Measurements from ENCODE around the gene ALCAM. TPM values are rescaled to one million over a fixed set of nuclear protein-coding genes. Genes with fewer than 3 reads are reported as not detected.

ALCAM gene
- total RNA-seq, 4 donors from 2014 or later, result 7.3 to 249 (median 26.8) TPM

DNA sequence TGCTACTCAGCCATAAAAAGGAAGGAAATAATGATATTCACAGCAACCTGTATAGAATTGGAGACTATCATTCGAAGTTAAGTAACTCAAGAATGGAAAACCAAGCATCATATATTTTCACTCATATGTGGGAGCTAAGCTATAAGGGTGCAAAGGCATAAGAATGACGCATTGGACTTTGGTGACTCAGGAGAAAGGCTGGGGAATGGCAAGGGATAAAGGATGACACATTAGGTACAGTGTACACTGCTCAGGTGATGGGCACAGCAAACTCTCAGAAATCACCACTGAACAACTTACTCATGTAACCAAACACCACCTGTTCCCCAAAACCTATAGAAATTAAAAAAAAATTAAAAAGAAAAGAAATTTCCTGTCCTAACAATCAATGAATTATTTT, 42.7 kb downstream of the ALCAM start:
- TF ChIP-seq CTCF (IDR thresholded peaks at IDR 0.05; ENCODE audit: low read depth), result no peak

DNA sequence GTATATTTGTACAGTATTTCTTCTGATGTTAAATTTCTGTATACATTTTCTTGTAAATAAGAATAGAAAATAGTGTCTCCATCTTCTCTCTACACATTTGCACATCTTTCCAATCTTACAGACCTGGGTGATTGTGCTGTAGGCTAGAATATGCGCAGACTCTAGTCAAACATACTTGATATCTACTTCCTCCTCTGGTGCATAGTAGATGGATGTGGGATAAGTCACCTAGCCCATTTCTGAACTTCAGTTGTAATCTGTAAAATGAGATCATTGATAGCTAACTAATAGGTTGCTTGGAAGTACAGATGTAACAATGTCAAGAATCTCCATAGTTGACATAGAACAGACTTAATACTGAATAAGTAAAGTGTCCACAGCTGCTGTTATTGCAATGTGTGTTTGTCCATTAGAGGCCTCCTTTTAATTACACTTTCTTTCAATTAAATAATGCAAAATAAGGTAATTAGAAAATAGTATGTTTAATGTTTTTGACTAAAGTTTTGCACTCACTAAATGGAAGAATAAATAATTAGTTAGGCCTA, 46.7 kb downstream of the ALCAM start:
- no peak for TF ChIP-seq CTCF (IDR thresholded peaks at IDR 0.05; ENCODE audit: low read depth)

DNA sequence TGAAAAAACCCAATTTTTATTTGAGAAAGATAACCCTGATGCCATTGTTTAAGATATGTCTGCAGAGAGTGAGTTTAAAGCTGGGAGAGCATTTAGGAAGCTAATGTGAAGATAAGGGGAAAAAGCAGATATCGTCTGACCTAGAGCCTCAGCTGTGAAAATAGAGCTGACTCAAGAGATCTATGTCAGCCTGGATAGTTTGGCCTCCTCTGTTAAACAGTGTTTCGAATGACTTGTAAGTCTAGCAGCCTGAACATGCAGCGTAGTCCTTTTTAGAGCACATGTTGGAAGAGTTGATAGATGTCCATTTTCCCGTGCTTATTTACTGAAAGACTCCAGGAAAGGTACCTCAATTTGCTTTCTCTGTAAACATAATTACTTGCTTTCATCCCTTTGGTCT, 48.1 kb downstream of the ALCAM start:
- TF ChIP-seq CTCF (IDR thresholded peaks at IDR 0.05; ENCODE audit: low read depth), result no peak

DNA sequence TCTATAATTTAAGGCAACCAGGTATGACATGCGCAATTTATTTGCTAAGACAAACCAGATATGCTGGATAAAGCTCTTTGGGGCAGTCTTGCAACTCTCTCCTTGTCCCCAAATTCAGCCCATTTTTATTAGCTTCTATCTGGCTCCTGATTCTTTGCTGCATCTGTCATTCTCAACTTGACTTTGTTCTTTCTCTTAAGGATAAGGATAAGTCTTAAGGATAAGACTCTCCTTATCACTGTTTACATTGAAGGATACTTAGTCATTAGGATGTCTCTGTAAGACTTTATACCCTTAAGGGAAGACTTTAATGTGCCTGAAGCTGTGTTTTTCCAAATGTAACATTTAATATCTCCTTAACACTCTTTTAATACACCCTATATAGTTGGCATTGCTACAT, 49.2 kb downstream of the ALCAM start:
- no peak for TF ChIP-seq CTCF (IDR thresholded peaks at IDR 0.05; ENCODE audit: low read depth)

DNA sequence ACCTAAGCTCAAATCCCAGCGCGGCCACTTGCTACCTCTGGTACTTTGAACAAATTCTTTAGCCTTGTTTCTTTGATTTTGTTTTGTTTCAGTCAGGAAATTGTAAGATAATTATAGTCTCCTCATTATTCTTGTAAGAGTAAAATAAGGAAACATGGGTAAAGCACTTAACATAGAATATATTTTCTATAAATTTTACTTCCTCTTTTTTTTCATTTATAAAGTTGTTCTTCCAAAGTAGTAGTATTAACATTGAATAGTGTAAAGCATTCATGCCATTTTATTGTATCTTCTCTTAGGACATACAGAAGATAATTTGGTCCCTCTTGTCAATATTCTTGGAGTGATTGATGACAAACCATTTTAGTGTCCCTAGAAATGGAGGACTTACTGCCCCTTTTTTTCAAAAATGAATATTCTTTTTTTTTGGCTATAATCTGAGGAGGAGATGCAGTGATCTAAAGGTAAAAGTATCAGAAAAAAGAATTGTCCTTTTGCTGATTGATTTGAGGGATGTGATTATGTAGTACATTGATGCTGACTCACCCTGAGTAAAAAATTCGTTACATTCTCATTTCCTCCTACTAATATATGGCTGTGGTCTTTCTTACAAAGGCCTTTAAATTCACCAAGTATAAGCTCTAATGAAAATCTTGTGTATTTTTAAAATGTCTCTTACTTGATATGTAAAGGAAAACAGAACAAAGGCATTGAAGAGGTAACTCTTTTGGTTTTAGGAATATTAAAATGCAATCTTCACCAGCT, 51.0 kb downstream of the ALCAM start:
- TF ChIP-seq CTCF (IDR thresholded peaks at IDR 0.05; ENCODE audit: low read depth), result no peak

DNA sequence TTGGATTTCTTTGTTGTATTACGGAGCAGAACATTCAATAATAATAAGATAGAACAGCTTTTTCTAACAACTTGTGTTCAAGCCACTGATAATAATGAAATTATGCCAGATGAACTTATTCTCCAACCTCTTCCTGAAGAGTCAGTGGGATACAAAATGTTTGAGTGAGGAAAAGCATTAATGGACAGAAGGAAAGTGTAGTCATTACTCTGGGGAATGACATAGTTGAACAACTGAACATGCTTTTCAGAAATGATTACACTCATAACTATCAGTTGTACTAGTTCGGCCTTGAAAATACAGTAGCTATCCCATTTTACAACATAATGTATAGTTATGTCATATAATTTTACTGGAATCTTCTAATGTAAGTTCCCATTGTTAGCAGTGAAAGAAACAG, 55.9 kb downstream of the ALCAM start:
- no peak for TF ChIP-seq CTCF (IDR thresholded peaks at IDR 0.05; ENCODE audit: low read depth)

GRCh38 chr3:105423397-105423796, 56.7 kb downstream of the ALCAM start:
- TF ChIP-seq CTCF (IDR thresholded peaks at IDR 0.05; ENCODE audit: low read depth), result no peak

Measured in subcutaneous adipose tissue (tissue), 4 donors.